WTC11 (cell line): ENCODE results near the gene ZNF391. TPM values are rescaled to one million over a fixed set of nuclear protein-coding genes. Genes with fewer than 3 reads are reported as not detected.

Experiments used
- ATAC-seq: fragments of 200-7000 bp; cut with Tn5 transposase; 2 replicates; pipeline ENCODE4 v1.10.0; 2021; ENCODE audit warnings: mild to moderate bottlenecking, moderate library complexity
- CTCF ChIA-PET: fragments of 300-600 bp; sonication (Branson Sonifier 250); formaldehyde crosslinking; loops from one replicate; lab custom pipeline; 2021; ENCODE audit warnings: antibody characterized with exemption; lab: Charles Lee
- POLR2A ChIA-PET: fragments of 350-600 bp; sonication (Branson Sonifier 250); formaldehyde crosslinking; loops from one replicate; lab custom pipeline; 2021; ENCODE audit warnings: antibody characterized with exemption; lab: Charles Lee
- DNase-seq: peaks from one replicate; pipeline ENCODE4 v3.0.0; 2021; ENCODE audit warnings: low spot score
- H3K27ac Mint-ChIP-seq: 2 replicates; pipeline ENCODE4 v1.8.0; 2021; ENCODE audit warnings: mixed read lengths
- H3K27me3 Mint-ChIP-seq: 2 replicates; pipeline ENCODE4 v1.8.0; 2021; ENCODE audit warnings: low read depth, mild to moderate bottlenecking, moderate library complexity, mixed read lengths
- H3K36me3 Mint-ChIP-seq: 2 replicates; pipeline ENCODE4 v1.8.0; 2021; ENCODE audit warnings: mixed read lengths
- H3K4me1 Mint-ChIP-seq: 2 replicates; pipeline ENCODE4 v1.8.0; 2022; ENCODE audit warnings: mixed read lengths
- H3K4me3 Mint-ChIP-seq: 2 replicates; pipeline ENCODE4 v1.8.0; 2021; ENCODE audit warnings: mild to moderate bottlenecking, moderate library complexity, mixed read lengths
- H3K9me3 Mint-ChIP-seq: 2 replicates; pipeline ENCODE4 v1.8.0; 2021; ENCODE audit warnings: mixed read lengths
- CREB1 ChIP-seq: sonication (generic); formaldehyde crosslinking; IDR thresholded peaks from 2 replicates; pipeline ENCODE4 v1.8.0; 2023; ENCODE audit warnings: mild to moderate bottlenecking, missing genetic modification reagents
- GTF2I ChIP-seq: fragments of 250-450 bp; sonication (Bioruptor Pico); conservative IDR thresholded peaks from 2 replicates; pipeline ENCODE4 v1.4.0; 2021; ENCODE audit warnings: mild to moderate bottlenecking
- IRF1 ChIP-seq: sonication (generic); formaldehyde crosslinking; IDR thresholded peaks from 2 replicates; pipeline ENCODE4 v1.8.0; 2023; ENCODE audit warnings: missing genetic modification reagents
- IRF2 ChIP-seq: sonication (generic); formaldehyde crosslinking; IDR thresholded peaks from 2 replicates; pipeline ENCODE4 v1.8.0; 2022; ENCODE audit warnings: low read depth, missing genetic modification reagents, borderline replicate concordance
- KAT7 ChIP-seq: sonication (generic); formaldehyde crosslinking; IDR thresholded peaks from 2 replicates; pipeline ENCODE4 v1.8.1; 2023; ENCODE audit warnings: missing genetic modification reagents, mild to moderate bottlenecking, borderline replicate concordance
- MAX ChIP-seq: sonication (generic); formaldehyde crosslinking; IDR thresholded peaks from 2 replicates; pipeline ENCODE4 v1.8.0; 2022; ENCODE audit warnings: mild to moderate bottlenecking, missing genetic modification reagents
- MYBL2 ChIP-seq: sonication (generic); formaldehyde crosslinking; IDR thresholded peaks from 2 replicates; pipeline ENCODE4 v1.8.1; 2023; ENCODE audit warnings: mild to moderate bottlenecking, moderate library complexity, missing genetic modification reagents
- NFYB ChIP-seq: sonication (generic); formaldehyde crosslinking; conservative IDR thresholded peaks from 2 replicates; pipeline ENCODE4 v1.8.0; 2022; ENCODE audit warnings: low read depth, missing genetic modification reagents
- NR1H2 ChIP-seq: sonication (generic); formaldehyde crosslinking; IDR thresholded peaks from 2 replicates; pipeline ENCODE4 v1.9.0; 2021; ENCODE audit warnings: mild to moderate bottlenecking, moderate library complexity, missing genetic modification reagents
- OVOL2 ChIP-seq: fragments of 250-450 bp; sonication (Bioruptor Pico); IDR thresholded peaks from 2 replicates; pipeline ENCODE4 v1.9.0; 2021; ENCODE audit warnings: mild to moderate bottlenecking, borderline replicate concordance
- SMAD3 ChIP-seq: sonication (generic); formaldehyde crosslinking; IDR thresholded peaks from 2 replicates; pipeline ENCODE4 v1.8.0; 2022; ENCODE audit warnings: missing genetic modification reagents, mild to moderate bottlenecking, borderline replicate concordance
- SMAD4 ChIP-seq: sonication (generic); formaldehyde crosslinking; IDR thresholded peaks from 2 replicates; pipeline ENCODE4 v1.8.0; 2022; ENCODE audit warnings: mild to moderate bottlenecking, missing genetic modification reagents
- SOX15 ChIP-seq: fragments of 250-450 bp; sonication (Bioruptor Pico); IDR thresholded peaks from 2 replicates; pipeline ENCODE4 v1.9.0; 2021; ENCODE audit warnings: mild to moderate bottlenecking
- TEAD1 ChIP-seq: sonication (generic); formaldehyde crosslinking; IDR thresholded peaks from 2 replicates; pipeline ENCODE4 v1.8.0; 2022; ENCODE audit warnings: mild to moderate bottlenecking, missing genetic modification reagents
- USF2 ChIP-seq: sonication (generic); formaldehyde crosslinking; IDR thresholded peaks from 2 replicates; pipeline ENCODE4 v1.8.1; 2023; ENCODE audit warnings: mild to moderate bottlenecking, missing genetic modification reagents, moderate library complexity
- ZBTB21 ChIP-seq: sonication (generic); formaldehyde crosslinking; IDR thresholded peaks from 2 replicates; pipeline ENCODE4 v1.8.1; 2023; ENCODE audit warnings: mild to moderate bottlenecking, missing genetic modification reagents, borderline replicate concordance
- ZNF121 ChIP-seq: sonication (generic); formaldehyde crosslinking; IDR thresholded peaks from 2 replicates; pipeline ENCODE4 v1.8.0; 2023; ENCODE audit warnings: missing genetic modification reagents
- ZNF219 ChIP-seq: sonication (generic); formaldehyde crosslinking; IDR thresholded peaks from 2 replicates; pipeline ENCODE4 v1.8.0; 2023; ENCODE audit warnings: missing genetic modification reagents, mild to moderate bottlenecking, borderline replicate concordance
- ZNF263 ChIP-seq: sonication (generic); formaldehyde crosslinking; IDR thresholded peaks from 2 replicates; pipeline ENCODE4 v1.8.1; 2022; ENCODE audit warnings: low read depth, mild to moderate bottlenecking, moderate library complexity, missing genetic modification reagents
- ZSCAN18 ChIP-seq: fragments of 250-450 bp; sonication (Bioruptor Pico); IDR thresholded peaks from 2 replicates; pipeline ENCODE4 v2.1.2; 2022; ENCODE audit warnings: mild to moderate bottlenecking, moderate library complexity
- total RNA-seq: library from RNA; stranded (reverse); gene quantifications from 3 replicates; pipeline ENCODE4 v1.2.3, GENCODE V29; 2021

ZNF391 gene
- total RNA-seq, 1 experiment from 2014 or later: 11.3 TPM

GRCh38 chr6:27441001-27441400 lies 52.4 kb downstream of the ZNF391 start:
- peaks cover 6% of the 10 kb centered on the region for H3K4me1 Mint-ChIP-seq
- H3K4me3 Mint-ChIP-seq: no peak overlapping the region
- no peaks in the 10 kb centered on the region for H3K27me3 Mint-ChIP-seq
- CTCF ChIA-PET: no interaction called here
- H3K27ac Mint-ChIP-seq: no peak overlapping the region
- DNase-seq (no peak), ATAC-seq (no peak)
- no peak for TF ChIP-seq SMAD4 (CRISPR knock-in tag)
- no peak for TF ChIP-seq ZNF263 (CRISPR knock-in tag)
- TF ChIP-seq KAT7 (CRISPR knock-in tag): no peak
- TF ChIP-seq ZNF121 (CRISPR knock-in tag): no peak
- TF ChIP-seq SMAD3 (CRISPR knock-in tag): no peak
- no peak for TF ChIP-seq MYBL2 (CRISPR knock-in tag)
- TF ChIP-seq IRF2 (CRISPR knock-in tag): no peak
- no peak for TF ChIP-seq ZSCAN18 (CRISPR knock-in tag)
- no peak for TF ChIP-seq GTF2I (CRISPR knock-in tag)
- TF ChIP-seq MAX: no peak
- no peak for TF ChIP-seq ZNF219 (CRISPR knock-in tag)
- TF ChIP-seq ZBTB21 (CRISPR knock-in tag): no peak
- TF ChIP-seq NFYB: no peak
- TF ChIP-seq USF2 (CRISPR knock-in tag): no peak
- H3K9me3 Mint-ChIP-seq: peaks cover 10% of the 10 kb centered on the region
- H3K36me3 Mint-ChIP-seq: no peaks in the 10 kb centered on the region; the same call in 1 of the 2 replicates
- POLR2A ChIA-PET: no interaction called here

- ChIA-PET POLR2A (no interaction called here), CTCF (no interaction called here)
- peaks cover under 1% of the 10 kb centered on the region; the same call in 1 of the 2 replicates for H3K36me3 Mint-ChIP-seq
- peaks cover 12% of the 10 kb centered on the region for H3K9me3 Mint-ChIP-seq
- H3K4me1 Mint-ChIP-seq: peaks cover 1% of the 10 kb centered on the region
- H3K27me3 Mint-ChIP-seq: no peaks in the 10 kb centered on the region
- TF ChIP-seq IRF1 (CRISPR knock-in tag) (no peak), CREB1 (CRISPR knock-in tag) (no peak), SOX15 (no peak), SMAD4 (CRISPR knock-in tag) (no peak), OVOL2 (CRISPR knock-in tag) (no peak)
- DNase-seq (no peak), ATAC-seq (no peak)
- H3K4me3 Mint-ChIP-seq: no peak overlapping the region
- no peak overlapping the region for H3K27ac Mint-ChIP-seq
Measured at GRCh38 chr6:27442932-27443331, 54.4 kb downstream of the ZNF391 start.

GRCh38 chr6:27448456-27448855 lies 59.9 kb downstream of the ZNF391 start:
- H3K27ac Mint-ChIP-seq: no peak overlapping the region
- ChIA-PET POLR2A (no interaction called here), CTCF (no interaction called here)
- H3K36me3 Mint-ChIP-seq: peaks cover 54% of the 10 kb centered on the region
- H3K4me3 Mint-ChIP-seq: no peak overlapping the region
- no peak for ATAC-seq
- no peak for DNase-seq
- peaks cover 57% of the 10 kb centered on the region for H3K9me3 Mint-ChIP-seq
- H3K27me3 Mint-ChIP-seq: peaks cover 11% of the 10 kb centered on the region
- H3K4me1 Mint-ChIP-seq: no peaks in the 10 kb centered on the region
- no peak for TF ChIP-seq TEAD1 (CRISPR knock-in tag)
- TF ChIP-seq ZBTB21 (CRISPR knock-in tag): no peak
- TF ChIP-seq NR1H2 (CRISPR knock-in tag): no peak
- TF ChIP-seq SOX15: no peak
